HUES6 (cell line): ENCODE results near the gene ADGRF3.
"Not testable (repeated sequence)": the region's sequence is repeated elsewhere in the genome, so short reads cannot be mapped to it uniquely, and the experiment has no call there.

Source experiments
- H3K27ac ChIP-seq: 2 replicates; pipeline ENCODE4 v1.7.0; 2013; ENCODE audit warnings: low read depth, mild to moderate bottlenecking, low read length, inconsistent platforms
- H3K27me3 ChIP-seq: 2 replicates; pipeline ENCODE4 v1.6.1; 2013; ENCODE audit warnings: low read length; ENCODE audit not compliant: control insufficient read depth, insufficient read depth
- H3K36me3 ChIP-seq: 2 replicates; pipeline ENCODE4 v1.6.1; 2013; ENCODE audit warnings: low read length; ENCODE audit not compliant: control insufficient read depth, insufficient read depth
- H3K4me1 ChIP-seq: 2 replicates; pipeline ENCODE4 v1.6.1; 2013; ENCODE audit warnings: low read length; ENCODE audit not compliant: control insufficient read depth, insufficient read depth
- H3K4me3 ChIP-seq: 2 replicates; pipeline ENCODE4 v1.5.1; 2013; ENCODE audit warnings: low read depth, low read length
- H3K9ac ChIP-seq: one replicate; pipeline ENCODE4 v1.6.1; 2013; ENCODE audit warnings: mild to moderate bottlenecking, low read length
- H3K9me3 ChIP-seq: 2 replicates; pipeline ENCODE4 v1.6.1; 2013; ENCODE audit warnings: low read depth, low read length; ENCODE audit not compliant: control insufficient read depth, insufficient read depth

ADGRF3 gene

DNA sequence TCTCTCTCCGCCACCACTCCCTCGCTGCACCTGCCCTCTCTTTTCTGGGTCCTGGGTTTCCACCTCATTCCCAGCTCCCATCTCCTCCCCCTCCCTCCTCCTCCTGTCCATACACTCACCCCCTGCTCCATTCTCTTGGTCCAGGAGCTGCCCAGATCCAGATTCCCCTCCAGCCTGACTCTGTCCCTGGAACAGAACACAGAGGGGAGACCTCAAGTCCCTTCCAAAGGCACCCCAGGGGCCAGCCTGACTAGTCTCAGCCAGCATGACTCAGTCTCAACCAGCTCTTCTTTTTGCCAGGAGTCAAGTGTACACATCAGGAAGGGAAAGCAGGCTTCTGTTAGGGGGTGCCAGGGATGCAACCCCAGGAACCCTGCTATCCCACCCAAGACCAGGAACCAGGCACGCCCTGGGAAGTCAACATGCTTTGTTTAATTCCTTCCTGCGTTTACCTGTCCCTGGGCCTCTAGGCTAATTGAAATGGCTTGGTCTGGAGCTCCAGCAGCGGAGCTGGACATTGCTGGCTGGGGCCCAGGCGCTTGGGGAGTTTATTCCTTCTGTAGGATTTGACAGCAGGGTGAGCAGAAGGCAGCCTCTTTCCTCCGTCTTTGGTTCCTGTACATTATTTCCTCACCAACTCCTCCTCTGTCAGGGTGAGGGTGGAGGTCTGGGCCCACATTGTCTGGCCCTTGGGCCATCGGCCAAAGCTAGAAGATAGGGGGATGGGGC is 29.0 kb downstream of the ADGRF3 start:
- Histone ChIP-seq H3K36me3 (no peaks in the 10 kb centered on the region), H3K9ac (no peak overlapping the region), H3K27me3 (no peaks in the 10 kb centered on the region), H3K9me3 (no peaks in the 10 kb centered on the region), H3K4me3 (no peak overlapping the region), H3K4me1 (peaks cover 6% of the 10 kb centered on the region), H3K27ac (no peak overlapping the region)

DNA sequence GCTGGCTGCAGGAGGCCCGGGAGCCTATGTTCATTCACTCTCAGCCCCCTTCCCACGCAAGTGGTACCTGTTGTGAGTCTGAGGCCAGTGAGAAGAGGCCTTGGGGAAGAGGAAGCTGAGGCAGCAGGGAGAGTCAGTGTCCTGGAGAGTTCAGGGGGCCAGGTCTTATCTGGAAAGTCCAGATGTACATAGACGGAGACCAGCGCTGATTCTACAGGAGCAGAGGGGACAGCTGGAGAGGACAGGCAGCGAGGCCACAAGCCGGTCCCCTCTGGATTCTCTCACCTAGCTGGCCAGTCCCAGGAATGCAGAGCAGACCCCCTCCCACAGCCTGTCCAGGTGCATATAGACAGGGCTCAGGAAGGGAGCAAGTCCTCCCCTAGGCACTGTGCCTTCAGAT is 29.7 kb downstream of the ADGRF3 start:
- Histone ChIP-seq H3K9me3 (no peaks in the 10 kb centered on the region), H3K27me3 (no peaks in the 10 kb centered on the region), H3K27ac (no peak overlapping the region), H3K9ac (no peak overlapping the region), H3K36me3 (no peaks in the 10 kb centered on the region), H3K4me3 (no peak overlapping the region), H3K4me1 (peaks cover 6% of the 10 kb centered on the region)

DNA sequence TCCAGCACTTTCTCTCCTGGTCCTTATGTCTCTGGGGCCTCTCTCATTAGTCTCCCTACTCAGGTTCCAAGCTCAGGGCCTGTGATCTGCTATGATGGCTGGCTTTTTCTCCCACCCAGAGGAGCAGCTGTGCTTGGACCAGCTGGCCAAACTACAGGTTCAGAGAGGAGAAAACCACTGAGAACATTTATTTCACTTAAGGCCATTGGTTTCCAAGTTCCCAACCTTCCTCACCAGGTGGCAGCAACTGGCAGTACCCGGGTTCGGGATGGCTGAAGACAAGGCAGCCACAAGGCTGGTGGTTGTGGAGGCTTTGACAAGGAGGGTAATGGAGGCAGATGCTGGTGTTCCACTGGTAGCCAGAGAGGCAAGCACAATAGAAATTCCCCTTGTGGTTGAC is 30.5 kb downstream of the ADGRF3 start:
- Histone ChIP-seq H3K27ac (no peak overlapping the region), H3K27me3 (no peaks in the 10 kb centered on the region), H3K4me3 (no peak overlapping the region), H3K9ac (no peak overlapping the region), H3K36me3 (no peaks in the 10 kb centered on the region), H3K9me3 (no peaks in the 10 kb centered on the region), H3K4me1 (peaks cover 6% of the 10 kb centered on the region)

DNA sequence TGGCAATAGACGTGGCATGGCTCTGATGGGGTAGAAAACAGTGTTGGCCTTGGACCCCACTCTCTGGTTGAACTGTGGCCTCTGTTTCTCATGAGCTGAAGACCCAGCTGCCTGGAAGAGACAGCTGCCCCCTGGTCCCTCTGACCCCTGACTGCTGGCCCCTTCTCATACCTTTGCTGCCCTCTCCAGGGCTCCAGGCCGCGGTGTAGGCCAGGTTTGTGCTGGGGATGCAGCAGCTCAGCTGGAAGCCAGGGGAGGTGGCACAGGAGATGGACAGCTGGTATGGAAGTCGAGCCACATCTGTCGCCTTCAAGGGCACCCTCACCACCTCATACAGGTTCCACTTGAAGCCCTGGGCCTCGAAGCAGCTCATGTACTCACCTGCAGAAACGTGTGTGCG is 32.3 kb downstream of the ADGRF3 start:
- Histone ChIP-seq H3K4me3 (no peak overlapping the region), H3K9me3 (no peaks in the 10 kb centered on the region), H3K27ac (no peak overlapping the region), H3K9ac (no peak overlapping the region), H3K4me1 (peaks cover 6% of the 10 kb centered on the region), H3K36me3 (no peaks in the 10 kb centered on the region), H3K27me3 (no peaks in the 10 kb centered on the region)

DNA sequence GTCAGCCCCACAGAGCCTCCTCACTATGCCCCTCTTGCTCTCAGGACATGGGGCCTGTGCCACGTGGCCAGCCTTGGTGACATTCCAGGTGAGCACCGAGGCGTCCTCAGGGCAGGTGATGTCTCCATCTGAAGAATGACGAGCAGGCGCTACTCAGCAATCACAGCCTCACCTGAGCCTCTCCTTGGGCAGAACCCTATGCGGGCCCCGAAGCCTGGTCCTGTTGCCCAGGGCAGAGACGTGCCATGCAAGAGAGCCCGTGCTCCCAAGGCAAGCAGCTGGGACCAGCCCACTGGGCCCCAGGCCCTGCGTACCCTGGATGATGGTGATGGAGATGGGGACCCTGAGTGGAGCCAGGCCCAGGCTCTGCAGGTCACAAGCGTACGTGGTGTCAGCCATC is 33.1 kb downstream of the ADGRF3 start:
- H3K9me3 ChIP-seq, result no peaks in the 10 kb centered on the region
- H3K27ac ChIP-seq, result no peak overlapping the region
- no peaks in the 10 kb centered on the region for H3K36me3 ChIP-seq
- no peaks in the 10 kb centered on the region for H3K27me3 ChIP-seq
- H3K9ac ChIP-seq, result no peak overlapping the region
- H3K4me3 ChIP-seq, result no peak overlapping the region
- no peaks in the 10 kb centered on the region for H3K4me1 ChIP-seq

DNA sequence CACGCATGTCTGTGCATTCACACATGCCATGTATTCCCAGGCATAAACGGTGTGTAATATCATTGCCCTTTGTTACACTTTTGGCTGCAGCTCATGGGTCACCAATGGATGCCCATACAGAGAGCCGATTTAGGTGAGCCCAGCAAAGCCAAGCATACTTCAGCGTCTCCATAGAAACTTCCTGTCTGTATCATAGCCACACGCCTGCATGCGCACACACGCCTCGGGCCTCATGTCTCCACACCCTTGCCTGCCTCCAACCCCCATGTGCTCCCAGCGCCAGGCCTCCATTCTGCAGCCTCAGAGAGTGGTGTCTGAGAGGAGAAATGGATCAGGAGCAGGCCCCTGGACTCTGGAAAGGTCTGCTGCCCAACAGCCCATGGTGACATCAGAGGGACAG is 34.1 kb downstream of the ADGRF3 start:
- Histone ChIP-seq H3K36me3 (no peaks in the 10 kb centered on the region), H3K4me3 (no peak overlapping the region), H3K27me3 (no peaks in the 10 kb centered on the region), H3K27ac (no peak overlapping the region), H3K9ac (no peak overlapping the region), H3K4me1 (no peaks in the 10 kb centered on the region), H3K9me3 (no peaks in the 10 kb centered on the region)

DNA sequence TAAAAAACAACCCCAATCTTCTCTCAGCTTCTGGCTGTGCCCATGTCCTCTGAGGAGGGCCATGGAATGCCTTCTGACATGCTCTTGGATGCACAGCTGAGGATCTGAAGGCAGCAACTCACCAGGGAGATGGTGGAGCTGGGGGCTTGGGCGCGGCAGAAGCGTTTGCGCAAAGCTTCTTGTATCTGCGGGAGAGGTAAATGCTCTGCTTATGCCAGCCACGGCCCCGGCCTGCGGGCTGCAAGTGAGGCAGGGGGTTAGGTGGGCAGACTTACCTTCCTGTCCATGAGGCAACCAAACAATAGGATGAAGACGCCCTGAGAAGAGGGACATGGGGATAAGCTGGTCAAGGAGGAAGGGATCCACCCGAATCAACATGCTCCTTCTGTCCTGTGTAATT is 36.7 kb downstream of the ADGRF3 start:
- Histone ChIP-seq H3K4me1 (no peaks in the 10 kb centered on the region), H3K9me3 (no peaks in the 10 kb centered on the region), H3K27me3 (no peaks in the 10 kb centered on the region)

DNA sequence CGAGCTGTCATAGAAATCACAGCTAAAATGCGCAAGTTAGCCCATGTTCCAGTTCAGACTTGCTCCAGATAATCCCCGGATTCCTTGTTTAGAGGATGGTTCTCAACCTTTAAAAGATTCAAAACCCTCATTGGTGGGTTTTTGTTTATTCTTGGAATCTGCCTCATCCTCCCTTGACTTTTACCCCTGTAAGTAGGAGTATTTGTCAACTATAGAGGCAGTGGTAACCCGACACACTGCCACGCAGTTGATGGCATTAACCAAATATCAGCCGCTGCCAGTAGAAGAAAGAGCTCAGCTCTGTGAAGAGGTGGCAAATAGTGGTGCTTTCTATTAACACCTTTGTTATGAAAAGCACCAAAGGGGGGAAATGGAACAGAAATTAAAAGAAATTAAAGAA is 41.0 kb downstream of the ADGRF3 start:
- Histone ChIP-seq H3K4me3 (no peak overlapping the region), H3K4me1 (peaks cover 1% of the 10 kb centered on the region; the same call in 1 of the 2 replicates), H3K27me3 (no peaks in the 10 kb centered on the region), H3K36me3 (no peaks in the 10 kb centered on the region), H3K9me3 (no peaks in the 10 kb centered on the region), H3K9ac (no peak overlapping the region), H3K27ac (no peak overlapping the region)

More for the DNA sequence above, 36.7 kb downstream of the ADGRF3 start:
- Histone ChIP-seq H3K4me3 (no peak overlapping the region), H3K36me3 (no peaks in the 10 kb centered on the region), H3K9ac (no peak overlapping the region), H3K27ac (no peak overlapping the region)

DNA sequence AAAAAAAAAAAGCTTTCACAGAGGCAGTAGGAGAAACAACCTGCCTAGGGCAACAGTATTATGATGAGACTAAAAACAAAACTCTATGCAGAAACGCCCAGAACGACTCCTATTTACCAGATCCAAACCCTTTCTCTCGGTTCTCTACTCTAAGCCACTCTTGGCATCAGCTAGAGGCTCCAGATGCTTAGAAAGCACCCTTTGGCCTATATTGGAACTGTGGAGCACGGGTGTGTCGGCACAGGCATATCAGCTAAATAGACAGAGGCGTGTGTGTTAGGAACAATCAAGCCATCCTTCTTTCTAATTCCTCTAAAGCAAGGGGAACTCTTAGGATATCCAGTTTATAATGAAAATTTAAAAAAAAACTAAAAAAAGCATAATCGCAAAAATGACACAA is 41.5 kb downstream of the ADGRF3 start:
- H3K4me1 ChIP-seq, H3K4me3 ChIP-seq, H3K9me3 ChIP-seq, H3K27ac ChIP-seq, H3K36me3 ChIP-seq, H3K27me3 ChIP-seq, H3K9ac ChIP-seq: not testable (repeated sequence)

DNA sequence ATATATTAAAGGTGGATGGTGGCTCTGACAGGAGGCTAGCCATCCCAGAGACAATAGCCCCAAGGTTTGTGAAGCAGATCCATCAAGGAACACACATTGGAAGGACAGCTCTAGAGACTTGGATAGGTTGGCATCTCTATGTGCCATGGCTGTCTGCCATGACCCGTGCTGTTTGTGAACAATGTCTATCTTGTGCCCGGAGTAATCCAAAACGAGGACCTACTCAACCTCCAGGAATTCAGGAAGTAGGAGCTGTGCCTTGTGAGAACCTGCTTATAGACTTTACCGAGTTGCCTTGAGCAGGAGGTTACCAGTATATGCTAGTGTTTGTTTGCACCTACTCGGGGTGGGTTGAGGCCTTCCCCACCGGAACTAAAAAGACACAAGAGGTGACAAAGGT is 43.7 kb downstream of the ADGRF3 start:
- no peaks in the 10 kb centered on the region for H3K9me3 ChIP-seq
- H3K27ac ChIP-seq, result no peak overlapping the region
- H3K4me3 ChIP-seq, result no peak overlapping the region
- H3K4me1 ChIP-seq, result peaks cover 10% of the 10 kb centered on the region
- H3K36me3 ChIP-seq, result no peaks in the 10 kb centered on the region
- no peak overlapping the region for H3K9ac ChIP-seq
- H3K27me3 ChIP-seq, result peaks cover 13% of the 10 kb centered on the region; the same call in 1 of the 2 replicates

DNA sequence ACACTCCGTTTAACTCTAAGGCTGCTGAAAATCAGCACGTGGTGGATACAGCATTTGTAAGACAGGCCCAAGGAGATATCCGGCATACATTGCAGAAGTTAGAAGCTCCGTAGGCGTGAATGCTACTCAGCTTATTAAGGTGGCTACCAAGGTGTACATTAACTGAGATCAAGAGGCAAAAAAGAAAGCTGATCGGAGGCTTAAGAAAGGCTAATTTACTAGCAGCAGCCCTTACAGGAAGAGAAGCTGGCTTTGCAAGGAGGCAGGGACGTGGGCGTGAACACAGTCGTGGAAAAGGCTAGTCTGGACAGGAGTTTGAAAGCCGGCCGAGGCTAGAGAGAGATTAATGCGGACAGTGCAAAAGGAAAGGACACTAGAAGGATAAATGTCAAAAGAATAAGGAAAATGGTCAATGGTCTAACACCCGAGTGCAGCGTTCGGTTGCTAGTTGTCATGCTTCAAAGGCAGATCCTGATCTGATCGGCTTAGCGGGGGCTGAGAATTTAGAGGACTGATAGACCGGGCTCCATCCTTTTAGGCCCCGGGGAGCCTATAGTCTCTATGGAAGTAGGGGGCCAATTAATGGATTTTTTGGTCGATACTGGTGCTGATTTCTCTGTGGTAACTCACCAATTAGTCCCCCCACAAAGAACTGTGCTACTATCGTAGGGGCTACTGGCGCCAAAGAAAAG is 46.2 kb downstream of the ADGRF3 start:
- Histone ChIP-seq H3K36me3 (no peaks in the 10 kb centered on the region), H3K27me3 (peaks cover 17% of the 10 kb centered on the region; the same call in 1 of the 2 replicates), H3K9me3 (no peaks in the 10 kb centered on the region), H3K9ac (peak overlapping the region; percentile 2), H3K4me3 (peak overlapping the region; percentile 23; the same call in 1 of the 2 replicates), H3K27ac (no peak overlapping the region), H3K4me1 (peaks cover 10% of the 10 kb centered on the region)
